Measurements from ENCODE around the gene DOCK7. TPM values are rescaled to one million over a fixed set of nuclear protein-coding genes. Genes with fewer than 3 reads are reported as not detected.

The DOCK7 gene
- 90.6 and 195 TPM in 2 replicates for total RNA-seq

GRCh38 chr1:62687903-62688686 is at the start of gene DOCK7:
TSS of gene DOCK7 (minus strand) at chr1:62688386. CDS start at chr1:62688264, 122 bp downstream.

DNA sequence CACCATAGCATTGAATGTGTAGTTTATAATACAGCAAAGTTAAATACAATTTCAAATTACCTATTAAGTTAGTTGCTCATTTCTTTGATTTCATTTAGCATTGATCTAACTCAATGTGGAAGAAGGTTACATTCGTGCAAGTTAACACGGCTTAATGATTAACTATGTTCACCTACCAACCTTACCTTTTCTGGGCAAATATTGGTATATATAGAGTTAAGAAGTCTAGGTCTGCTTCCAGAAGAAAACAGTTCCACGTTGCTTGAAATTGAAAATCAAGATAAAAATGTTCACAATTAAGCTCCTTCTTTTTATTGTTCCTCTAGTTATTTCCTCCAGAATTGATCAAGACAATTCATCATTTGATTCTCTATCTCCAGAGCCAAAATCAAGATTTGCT is 90.9 kb downstream of the DOCK7 start, which contains the start of gene ANGPTL3:
ANGPTL3 (plus strand) TSS at position 240 of the 400 bp plus-strand sequence; CDS start at position 287, 47 bp downstream.

DNA sequence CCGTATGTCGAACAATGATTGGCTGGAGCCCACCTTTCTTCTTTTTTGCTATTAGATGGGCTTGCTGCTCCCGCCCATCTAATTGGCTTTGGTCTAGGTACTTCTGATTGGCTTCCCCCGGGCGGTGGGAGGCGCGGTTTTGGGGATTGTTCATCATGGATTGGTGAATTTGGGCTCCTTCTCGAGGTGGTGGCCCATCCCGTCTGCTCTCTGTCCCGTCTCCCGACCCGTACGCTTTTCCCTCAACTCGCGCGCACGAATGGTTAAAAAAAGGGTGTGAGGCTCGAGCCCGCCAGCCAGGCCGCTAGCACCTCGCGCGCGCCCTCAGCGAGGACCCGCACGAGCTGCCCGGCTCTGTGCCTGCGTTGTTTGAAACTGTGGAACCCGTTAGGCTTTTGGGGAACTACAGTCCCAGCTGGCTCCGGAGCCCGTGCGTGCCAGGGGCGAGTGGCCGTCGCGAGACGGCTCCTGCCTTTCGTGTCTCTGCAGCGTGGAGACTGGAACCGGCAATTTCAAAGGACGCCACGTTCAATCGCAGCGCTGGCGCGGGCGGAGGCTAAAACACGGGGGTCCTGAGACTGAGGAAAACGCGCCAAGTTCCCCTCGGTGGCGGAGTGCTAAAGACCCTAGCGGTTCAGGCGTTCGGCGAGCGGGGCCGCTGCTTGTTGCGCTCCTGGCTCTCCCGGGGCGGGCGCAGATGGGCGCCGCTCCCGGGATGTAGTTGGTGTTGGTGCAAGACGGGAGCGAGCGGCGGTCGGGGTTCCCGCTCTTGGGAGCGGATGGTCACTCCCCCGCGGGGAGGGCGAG is 251.5 kb downstream of the DOCK7 start, which contains the start of gene USP1:
USP1 (plus strand) TSS at position 584 of the 807 bp plus-strand sequence. CDS start 2,819 bp downstream, outside the sequence.

Other genes with a start within 250 kb of the DOCK7 start
- under 0.01 TPM in 1 of 2 replicates, not detected in the other for gene ANGPTL3, start 90.9 kb downstream of the DOCK7 start, total RNA-seq
- 9.5 and 12.4 TPM in 2 replicates for gene ATG4C, start 95.7 kb upstream of the DOCK7 start, total RNA-seq

All from smooth muscle cell of the umbilical artery (primary cell).